Panc1 (cell line): ENCODE results near the gene ZBTB4. TPM values are rescaled to one million over a fixed set of nuclear protein-coding genes. Genes with fewer than 3 reads are reported as not detected.

ENCODE experiments used
- ATAC-seq: fragments of 200-7000 bp; cut with Tn5 transposase; 2 replicates; pipeline ENCODE4 v1.9.1; 2020; ENCODE audit warnings: mild to moderate bottlenecking, moderate library complexity
- BruUV-seq: library from RNA; stranded (reverse); fragments of 400-500 nt; replicated peaks from 2 replicates; lab custom pipeline; 2021; lab: Mats Ljungman, UMichigan
- CTCF ChIA-PET: fragments of 300-600 bp; sonication (Branson Sonifier 250); formaldehyde crosslinking; loops from one replicate; lab custom pipeline; 2022; ENCODE audit warnings: antibody characterized with exemption; lab: Charles Lee
- POLR2A ChIA-PET: fragments of 300-600 bp; sonication (Branson Sonifier 250); formaldehyde crosslinking; loops from one replicate; lab custom pipeline; 2022; ENCODE audit warnings: antibody characterized with exemption; lab: Charles Lee
- DNase-seq: peaks from one replicate; pipeline ENCODE4 v3.0.0-alpha.2; 2010; ENCODE audit warnings: low read depth, low spot score
- H3K27ac ChIP-seq: 2 replicates; pipeline ENCODE4 v1.5.1; 2011; ENCODE audit warnings: mild to moderate bottlenecking, low read length, inconsistent platforms
- H3K27me3 ChIP-seq: fragments of 200-500 bp; sonication (Bioruptor generic); 2 replicates; pipeline ENCODE4 v1.6.0; 2014; ENCODE audit warnings: low read length, inconsistent platforms; ENCODE audit not compliant: control insufficient read depth, insufficient read depth
- H3K36me3 ChIP-seq: fragments of 200-500 bp; sonication (Bioruptor generic); 2 replicates; pipeline ENCODE4 v1.5.1; 2014; ENCODE audit warnings: inconsistent platforms, mild to moderate bottlenecking, low read length, moderate library complexity; ENCODE audit not compliant: control insufficient read depth, insufficient read depth
- H3K4me1 ChIP-seq: 2 replicates; pipeline ENCODE4 v1.5.1; 2011; ENCODE audit warnings: inconsistent platforms, mild to moderate bottlenecking, low read length, moderate library complexity; ENCODE audit not compliant: control insufficient read depth, insufficient read depth
- H3K4me3 ChIP-seq, 2 experiments: 2 replicates each; pipeline ENCODE4 v1.5.1; 2011 to 2012; ENCODE audit warnings: low read depth in 2 of 2, low read length in 2 of 2, mild to moderate bottlenecking in 2 of 2, inconsistent platforms in 1 of 2, moderate library complexity in 1 of 2
- H3K9me3 ChIP-seq: fragments of 200-500 bp; sonication (Bioruptor generic); 2 replicates; pipeline ENCODE4 v1.5.1; 2014; ENCODE audit warnings: low read depth, mild to moderate bottlenecking, inconsistent platforms, low read length, moderate library complexity; ENCODE audit not compliant: control insufficient read depth, insufficient read depth
- POLR2AphosphoS5 ChIP-seq: IDR thresholded peaks from 2 replicates; pipeline ENCODE4 v1.6.1; 2012; ENCODE audit warnings: mild to moderate bottlenecking, low read depth, low read length, moderate library complexity
- SIN3A ChIP-seq: IDR thresholded peaks from 2 replicates; pipeline ENCODE4 v1.6.1; 2012; ENCODE audit warnings: low read depth, mild to moderate bottlenecking, low read length, moderate library complexity, borderline replicate concordance; ENCODE audit not compliant: insufficient read depth
- TCF7L2 ChIP-seq: IDR thresholded peaks from 2 replicates; pipeline ENCODE4 v1.6.1; 2011; ENCODE audit warnings: mild to moderate bottlenecking, low read depth, low read length, inconsistent platforms
- in situ Hi-C: cut with HindIII; loops from 2 replicates; pipeline ENCODE4 v1.10.0; 2016; ENCODE audit warnings: low sequenced_read_pairs, low pct_unique_long_range_greater_than_20kb
- intact Hi-C: fragments of 100-400 bp; cut with micrococcal nuclease; formaldehyde crosslinking; loops from one replicate; pipeline ENCODE4 v1.10.0; 2022; ENCODE audit not compliant: unreplicated experiment
- total RNA-seq: library from RNA; stranded (reverse); gene quantifications from one replicate; pipeline ENCODE4 v1.2.1, GENCODE V29; 2021; ENCODE audit not compliant: unreplicated experiment
- TF ChIP-seq, protein P1 (sequence below): fragments of 450-650 bp; IDR thresholded peaks from 2 replicates; pipeline ENCODE4 v1.5.1; 2017; ENCODE audit warnings: mild to moderate bottlenecking
- TF ChIP-seq, protein P2 (sequence below), 2 experiments: IDR thresholded peaks; 2 replicates each; pipeline ENCODE4 v1.6.1; 2011 to 2012; ENCODE audit warnings: low read depth in 2 of 2, control low read depth in 1 of 2, low read length in 1 of 2, mild to moderate bottlenecking in 1 of 2, moderate library complexity in 1 of 2; ENCODE audit not compliant: insufficient read depth in 1 of 2

Gene ZBTB4
- total RNA-seq, 1 experiment from 2014 or later, result 24.9 TPM

GRCh38 chr17:7416323-7416722 lies 63.1 kb downstream of the ZBTB4 start:
- intact Hi-C loops (no loop called here), in situ Hi-C loops (no loop called here)
- H3K4me1 ChIP-seq, result no peaks in the 10 kb centered on the region
- no peak for DNase-seq
- H3K27ac ChIP-seq, result no peak overlapping the region
- H3K4me3 ChIP-seq, result no peak overlapping the region
- CTCF ChIA-PET, result no interaction called here
- POLR2A ChIA-PET, result no interaction called here
- H3K27me3 ChIP-seq, result no peaks in the 10 kb centered on the region
- no peaks in the 10 kb centered on the region for H3K36me3 ChIP-seq
- TF ChIP-seq, protein P1, sequence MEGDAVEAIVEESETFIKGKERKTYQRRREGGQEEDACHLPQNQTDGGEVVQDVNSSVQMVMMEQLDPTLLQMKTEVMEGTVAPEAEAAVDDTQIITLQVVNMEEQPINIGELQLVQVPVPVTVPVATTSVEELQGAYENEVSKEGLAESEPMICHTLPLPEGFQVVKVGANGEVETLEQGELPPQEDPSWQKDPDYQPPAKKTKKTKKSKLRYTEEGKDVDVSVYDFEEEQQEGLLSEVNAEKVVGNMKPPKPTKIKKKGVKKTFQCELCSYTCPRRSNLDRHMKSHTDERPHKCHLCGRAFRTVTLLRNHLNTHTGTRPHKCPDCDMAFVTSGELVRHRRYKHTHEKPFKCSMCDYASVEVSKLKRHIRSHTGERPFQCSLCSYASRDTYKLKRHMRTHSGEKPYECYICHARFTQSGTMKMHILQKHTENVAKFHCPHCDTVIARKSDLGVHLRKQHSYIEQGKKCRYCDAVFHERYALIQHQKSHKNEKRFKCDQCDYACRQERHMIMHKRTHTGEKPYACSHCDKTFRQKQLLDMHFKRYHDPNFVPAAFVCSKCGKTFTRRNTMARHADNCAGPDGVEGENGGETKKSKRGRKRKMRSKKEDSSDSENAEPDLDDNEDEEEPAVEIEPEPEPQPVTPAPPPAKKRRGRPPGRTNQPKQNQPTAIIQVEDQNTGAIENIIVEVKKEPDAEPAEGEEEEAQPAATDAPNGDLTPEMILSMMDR, result no peak
- TF ChIP-seq TCF7L2 (no peak), SIN3A (no peak), POLR2AphosphoS5 (no peak)
- TF ChIP-seq, protein P2, sequence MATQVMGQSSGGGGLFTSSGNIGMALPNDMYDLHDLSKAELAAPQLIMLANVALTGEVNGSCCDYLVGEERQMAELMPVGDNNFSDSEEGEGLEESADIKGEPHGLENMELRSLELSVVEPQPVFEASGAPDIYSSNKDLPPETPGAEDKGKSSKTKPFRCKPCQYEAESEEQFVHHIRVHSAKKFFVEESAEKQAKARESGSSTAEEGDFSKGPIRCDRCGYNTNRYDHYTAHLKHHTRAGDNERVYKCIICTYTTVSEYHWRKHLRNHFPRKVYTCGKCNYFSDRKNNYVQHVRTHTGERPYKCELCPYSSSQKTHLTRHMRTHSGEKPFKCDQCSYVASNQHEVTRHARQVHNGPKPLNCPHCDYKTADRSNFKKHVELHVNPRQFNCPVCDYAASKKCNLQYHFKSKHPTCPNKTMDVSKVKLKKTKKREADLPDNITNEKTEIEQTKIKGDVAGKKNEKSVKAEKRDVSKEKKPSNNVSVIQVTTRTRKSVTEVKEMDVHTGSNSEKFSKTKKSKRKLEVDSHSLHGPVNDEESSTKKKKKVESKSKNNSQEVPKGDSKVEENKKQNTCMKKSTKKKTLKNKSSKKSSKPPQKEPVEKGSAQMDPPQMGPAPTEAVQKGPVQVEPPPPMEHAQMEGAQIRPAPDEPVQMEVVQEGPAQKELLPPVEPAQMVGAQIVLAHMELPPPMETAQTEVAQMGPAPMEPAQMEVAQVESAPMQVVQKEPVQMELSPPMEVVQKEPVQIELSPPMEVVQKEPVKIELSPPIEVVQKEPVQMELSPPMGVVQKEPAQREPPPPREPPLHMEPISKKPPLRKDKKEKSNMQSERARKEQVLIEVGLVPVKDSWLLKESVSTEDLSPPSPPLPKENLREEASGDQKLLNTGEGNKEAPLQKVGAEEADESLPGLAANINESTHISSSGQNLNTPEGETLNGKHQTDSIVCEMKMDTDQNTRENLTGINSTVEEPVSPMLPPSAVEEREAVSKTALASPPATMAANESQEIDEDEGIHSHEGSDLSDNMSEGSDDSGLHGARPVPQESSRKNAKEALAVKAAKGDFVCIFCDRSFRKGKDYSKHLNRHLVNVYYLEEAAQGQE (IDR thresholded peaks at IDR 0.05; ENCODE audit: insufficient read depth in 1 of 2, low read depth in 2 of 2, low read length in 1 of 2), result no peak
- no peaks in the 10 kb centered on the region for H3K9me3 ChIP-seq
- peak; percentile 37; the same call in 1 of the 2 replicates for ATAC-seq
- BruUV-seq, result no TSS peak

GRCh38 chr17:7415784-7416183 lies 63.6 kb downstream of the ZBTB4 start:
- in situ Hi-C loops, result no loop called here
- no peak overlapping the region for H3K27ac ChIP-seq
- no peaks in the 10 kb centered on the region for H3K36me3 ChIP-seq
- CTCF ChIA-PET, result no interaction called here
- POLR2A ChIA-PET, result no interaction called here
- no TSS peak for BruUV-seq
- no peaks in the 10 kb centered on the region for H3K9me3 ChIP-seq
- TF ChIP-seq SIN3A (no peak), POLR2AphosphoS5 (no peak), TCF7L2 (no peak)
- TF ChIP-seq, protein P1, result no peak
- TF ChIP-seq, protein P2 (IDR thresholded peaks at IDR 0.05; ENCODE audit: insufficient read depth in 1 of 2, low read depth in 2 of 2, low read length in 1 of 2), result no peak
- H3K4me1 ChIP-seq, result no peaks in the 10 kb centered on the region
- ATAC-seq (no peak), DNase-seq (no peak)
- intact Hi-C loops, result no loop called here
- no peaks in the 10 kb centered on the region for H3K27me3 ChIP-seq
- H3K4me3 ChIP-seq, result no peak overlapping the region
